GM23338 (cell line): ENCODE measurements around the gene CLDN10. TPM values are rescaled to one million over a fixed set of nuclear protein-coding genes. Genes with fewer than 3 reads are reported as not detected.

Experiments used
- ATAC-seq: fragments of 200-7000 bp; cut with Tn5 transposase; 3 replicates; pipeline ENCODE4 v1.9.1; 2020
- DNase-seq: peaks from one replicate; pipeline ENCODE4 v3.0.0-alpha.2; 2015; ENCODE audit warnings: low spot score
- H2AFZ ChIP-seq: fragments of 200-600 bp; sonication (generic); 2 replicates; pipeline ENCODE4 v1.8.0; 2016; ENCODE audit warnings: antibody characterized with exemption, mild to moderate bottlenecking, moderate library complexity
- H3F3A ChIP-seq: fragments of 200-600 bp; sonication (generic); replicated peaks from 2 replicates; pipeline ENCODE4 v1.8.0; 2017; ENCODE audit warnings: antibody characterized with exemption, mixed run types, low read depth
- H3K27ac ChIP-seq: fragments of 200-600 bp; sonication (generic); 2 replicates; pipeline ENCODE4 v1.6.1; 2016; ENCODE audit warnings: low read depth
- H3K27me3 ChIP-seq: fragments of 200-600 bp; sonication (generic); 2 replicates; pipeline ENCODE4 v1.8.0; 2016; ENCODE audit warnings: mild to moderate bottlenecking, mixed run types, moderate library complexity; ENCODE audit not compliant: insufficient read depth
- H3K36me3 ChIP-seq: fragments of 200-600 bp; sonication (generic); 2 replicates; pipeline ENCODE4 v1.8.0; 2016; ENCODE audit warnings: mild to moderate bottlenecking; ENCODE audit not compliant: insufficient read depth
- H3K4me1 ChIP-seq: fragments of 200-600 bp; sonication (generic); 2 replicates; pipeline ENCODE4 v1.8.0; 2016; ENCODE audit warnings: mild to moderate bottlenecking, moderate library complexity; ENCODE audit not compliant: insufficient read depth
- H3K4me2 ChIP-seq: fragments of 200-600 bp; sonication (generic); 2 replicates; pipeline ENCODE4 v1.7.1; 2017; ENCODE audit warnings: mixed run types
- H3K4me3 ChIP-seq: fragments of 200-600 bp; sonication (generic); 2 replicates; pipeline ENCODE4 v1.6.1; 2016; ENCODE audit warnings: mixed run types
- H3K79me2 ChIP-seq: fragments of 200-600 bp; sonication (generic); replicated peaks from 2 replicates; pipeline ENCODE4 v1.8.0; 2017; ENCODE audit warnings: mild to moderate bottlenecking; ENCODE audit not compliant: insufficient read depth
- H3K9me2 ChIP-seq: fragments of 200-600 bp; sonication (generic); 2 replicates; pipeline ENCODE4 v1.8.0; 2017; ENCODE audit not compliant: insufficient read depth
- H4K20me1 ChIP-seq: fragments of 200-600 bp; sonication (generic); replicated peaks from 2 replicates; pipeline ENCODE4 v1.8.0; 2017; ENCODE audit warnings: mild to moderate bottlenecking; ENCODE audit not compliant: insufficient read depth
- H3K27ac Mint-ChIP-seq: 2 replicates; pipeline ENCODE4 v1.8.0; 2020; ENCODE audit warnings: inconsistent platforms, mild to moderate bottlenecking, moderate library complexity, mixed read lengths
- H3K27me3 Mint-ChIP-seq: 3 replicates; pipeline ENCODE4 v1.8.0; 2022; ENCODE audit warnings: low read depth, mild to moderate bottlenecking, moderate library complexity, mixed read lengths, inconsistent platforms; ENCODE audit not compliant: insufficient read depth, poor library complexity
- H3K36me3 Mint-ChIP-seq: 3 replicates; pipeline ENCODE4 v1.8.0; 2021; ENCODE audit warnings: low read depth, mild to moderate bottlenecking, inconsistent platforms, moderate library complexity, mixed read lengths
- H3K4me1 Mint-ChIP-seq: 3 replicates; pipeline ENCODE4 v1.8.0; 2020; ENCODE audit warnings: mild to moderate bottlenecking, inconsistent platforms, mixed read lengths
- H3K4me3 Mint-ChIP-seq: 3 replicates; pipeline ENCODE4 v1.8.0; 2021; ENCODE audit warnings: moderate library complexity, mild to moderate bottlenecking, inconsistent platforms, mixed read lengths
- H3K9me3 Mint-ChIP-seq: 3 replicates; pipeline ENCODE4 v1.8.0; 2020; ENCODE audit warnings: moderate library complexity, mild to moderate bottlenecking, inconsistent platforms, mixed read lengths
- CREB1 ChIP-seq: fragments of 250-450 bp; sonication (Bioruptor Pico); IDR thresholded peaks from 2 replicates; pipeline ENCODE4 v1.5.0; 2020; ENCODE audit warnings: low read depth, mild to moderate bottlenecking, moderate library complexity
- EZH2 ChIP-seq: fragments of 200-600 bp; sonication (generic); IDR thresholded peaks from one replicate; pipeline ENCODE4 v1.8.0; 2017; ENCODE audit warnings: antibody characterized with exemption, mild to moderate bottlenecking, low read depth; ENCODE audit not compliant: unreplicated experiment
- EZH2phosphoT487 ChIP-seq: fragments of 200-600 bp; sonication (generic); IDR thresholded peaks from one replicate; pipeline ENCODE4 v1.8.1; 2018; ENCODE audit warnings: antibody characterized with exemption; ENCODE audit not compliant: unreplicated experiment
- JUNB ChIP-seq: IDR thresholded peaks from one replicate; pipeline ENCODE4 v1.6.1; 2016; ENCODE audit warnings: antibody characterized with exemption; ENCODE audit not compliant: unreplicated experiment
- NANOG ChIP-seq: IDR thresholded peaks from 2 replicates; pipeline ENCODE4 v1.6.1; 2016; ENCODE audit warnings: antibody characterized with exemption, borderline replicate concordance
- POLR2AphosphoS5 ChIP-seq: IDR thresholded peaks from 2 replicates; pipeline ENCODE4 v1.6.1; 2016; ENCODE audit warnings: antibody characterized with exemption, low read depth
- STAT1 ChIP-seq: IDR thresholded peaks from one replicate; pipeline ENCODE4 v1.6.1; 2016; ENCODE audit warnings: antibody characterized with exemption; ENCODE audit not compliant: unreplicated experiment
- ZNF114 ChIP-seq: fragments of 250-450 bp; sonication (Bioruptor Pico); IDR thresholded peaks from 2 replicates; pipeline ENCODE4 v1.5.0; 2020; ENCODE audit warnings: mild to moderate bottlenecking, moderate library complexity
- ZNF331 ChIP-seq: fragments of 250-450 bp; sonication (Bioruptor Pico); IDR thresholded peaks from 2 replicates; pipeline ENCODE4 v1.5.0; 2020; ENCODE audit warnings: low read depth, mild to moderate bottlenecking, moderate library complexity
- polyA plus RNA-seq: library from polyadenylated mRNA; unstranded; fragments of >200 nt; fragmentation: Nextera tagmentation; extraction: Ambion mirVana; gene quantifications from 2 replicates; pipeline ENCODE4 v1.2.1, GENCODE V29; 2016
- total RNA-seq: library from RNA; depleted of rRNA; stranded (reverse); fragments of >200 nt; shearing (Covaris generic); gene quantifications from 2 replicates; pipeline ENCODE4 v1.2.3, GENCODE V29; 2014
- TF ChIP-seq, protein P1 (sequence below), 2 experiments: fragments of 200-600 bp in 1 of 2; sonication (generic) in 1 of 2; conservative IDR thresholded peaks; 2 replicates each; pipeline versions ENCODE4 v1.5.1 to v1.6.1; 2016 to 2017; ENCODE audit warnings: antibody characterized with exemption in 2 of 2, low read depth in 2 of 2, mild to moderate bottlenecking in 2 of 2, moderate library complexity in 1 of 2
- TF ChIP-seq, protein P2 (sequence below): IDR thresholded peaks from 2 replicates; pipeline ENCODE4 v1.6.1; 2016; ENCODE audit warnings: antibody characterized with exemption
- TF ChIP-seq, protein P3 (sequence below): fragments of 250-450 bp; sonication (Bioruptor Pico); IDR thresholded peaks from 2 replicates; pipeline ENCODE4 v1.5.0; 2020; ENCODE audit warnings: mild to moderate bottlenecking, moderate library complexity
- TF ChIP-seq, protein P4 (sequence below): IDR thresholded peaks from one replicate; pipeline ENCODE4 v1.6.1; 2018; ENCODE audit warnings: antibody characterized with exemption; ENCODE audit not compliant: unreplicated experiment

Gene CLDN10
- total and polyA plus RNA-seq, 2 experiments from 2014 or later: 34.7 to 65.9 TPM

DNA sequence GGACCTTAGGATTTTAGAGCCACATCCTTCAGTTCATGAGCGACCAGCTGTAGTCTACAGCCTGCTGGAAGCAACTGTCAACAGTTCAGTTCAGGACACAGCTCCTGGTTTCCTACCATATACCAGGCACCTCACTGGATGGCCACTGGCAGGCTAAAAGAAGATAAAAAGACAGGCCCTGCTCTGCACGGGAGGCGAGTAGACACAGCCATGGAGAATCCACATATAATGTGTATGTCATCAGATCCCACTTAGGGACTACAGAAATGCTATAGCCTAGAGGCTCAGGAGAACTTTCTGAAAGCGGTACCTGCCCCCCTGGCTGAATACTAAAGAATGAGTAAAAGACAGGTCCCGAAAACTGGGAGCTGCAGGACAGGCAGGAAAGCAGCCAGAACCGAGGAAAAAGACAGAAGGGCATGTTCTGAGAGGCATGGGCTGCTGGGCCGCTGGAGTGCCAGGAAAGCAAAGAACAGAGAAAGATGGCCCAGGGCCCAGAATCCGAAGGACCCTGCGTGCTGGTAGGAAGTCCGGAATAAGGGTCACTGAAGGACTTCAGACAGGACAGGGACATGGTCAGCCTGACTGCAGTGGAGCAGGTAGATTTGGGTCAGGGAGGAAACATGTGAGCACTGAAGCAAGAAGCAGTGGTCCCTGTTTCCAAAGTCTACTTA is 68.4 kb downstream of the CLDN10 start:
- no peaks in the 10 kb centered on the region for H3K4me1 ChIP-seq
- H4K20me1 ChIP-seq: no peaks in the 10 kb centered on the region
- H3K4me3 ChIP-seq: no peak overlapping the region
- no peak overlapping the region for H3K27ac ChIP-seq
- Mint-ChIP-seq H3K4me1 (peaks cover 5% of the 10 kb centered on the region; the same call in 1 of the 3 replicates), H3K27me3 (peaks cover 2% of the 10 kb centered on the region), H3K36me3 (peaks cover 61% of the 10 kb centered on the region), H3K4me3 (no peak overlapping the region), H3K27ac (no peak overlapping the region), H3K9me3 (no peaks in the 10 kb centered on the region)
- no peak overlapping the region for H2AFZ ChIP-seq
- no peaks in the 10 kb centered on the region for H3K79me2 ChIP-seq
- no peaks in the 10 kb centered on the region for H3F3A ChIP-seq
- no peak for DNase-seq
- ATAC-seq: no peak
- no peak overlapping the region for H3K4me2 ChIP-seq
- H3K9me2 ChIP-seq: no peaks in the 10 kb centered on the region
- H3K36me3 ChIP-seq: peaks cover 19% of the 10 kb centered on the region
- H3K27me3 ChIP-seq: no peaks in the 10 kb centered on the region
- TF ChIP-seq, protein P1, sequence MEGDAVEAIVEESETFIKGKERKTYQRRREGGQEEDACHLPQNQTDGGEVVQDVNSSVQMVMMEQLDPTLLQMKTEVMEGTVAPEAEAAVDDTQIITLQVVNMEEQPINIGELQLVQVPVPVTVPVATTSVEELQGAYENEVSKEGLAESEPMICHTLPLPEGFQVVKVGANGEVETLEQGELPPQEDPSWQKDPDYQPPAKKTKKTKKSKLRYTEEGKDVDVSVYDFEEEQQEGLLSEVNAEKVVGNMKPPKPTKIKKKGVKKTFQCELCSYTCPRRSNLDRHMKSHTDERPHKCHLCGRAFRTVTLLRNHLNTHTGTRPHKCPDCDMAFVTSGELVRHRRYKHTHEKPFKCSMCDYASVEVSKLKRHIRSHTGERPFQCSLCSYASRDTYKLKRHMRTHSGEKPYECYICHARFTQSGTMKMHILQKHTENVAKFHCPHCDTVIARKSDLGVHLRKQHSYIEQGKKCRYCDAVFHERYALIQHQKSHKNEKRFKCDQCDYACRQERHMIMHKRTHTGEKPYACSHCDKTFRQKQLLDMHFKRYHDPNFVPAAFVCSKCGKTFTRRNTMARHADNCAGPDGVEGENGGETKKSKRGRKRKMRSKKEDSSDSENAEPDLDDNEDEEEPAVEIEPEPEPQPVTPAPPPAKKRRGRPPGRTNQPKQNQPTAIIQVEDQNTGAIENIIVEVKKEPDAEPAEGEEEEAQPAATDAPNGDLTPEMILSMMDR (conservative IDR thresholded peaks at IDR 0.05; ENCODE audit: low read depth in 2 of 2): no peak
- TF ChIP-seq EZH2phosphoT487: no peak
- TF ChIP-seq, protein P2, sequence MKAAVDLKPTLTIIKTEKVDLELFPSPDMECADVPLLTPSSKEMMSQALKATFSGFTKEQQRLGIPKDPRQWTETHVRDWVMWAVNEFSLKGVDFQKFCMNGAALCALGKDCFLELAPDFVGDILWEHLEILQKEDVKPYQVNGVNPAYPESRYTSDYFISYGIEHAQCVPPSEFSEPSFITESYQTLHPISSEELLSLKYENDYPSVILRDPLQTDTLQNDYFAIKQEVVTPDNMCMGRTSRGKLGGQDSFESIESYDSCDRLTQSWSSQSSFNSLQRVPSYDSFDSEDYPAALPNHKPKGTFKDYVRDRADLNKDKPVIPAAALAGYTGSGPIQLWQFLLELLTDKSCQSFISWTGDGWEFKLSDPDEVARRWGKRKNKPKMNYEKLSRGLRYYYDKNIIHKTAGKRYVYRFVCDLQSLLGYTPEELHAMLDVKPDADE: no peak
- TF ChIP-seq NANOG: no peak
- TF ChIP-seq, protein P3, sequence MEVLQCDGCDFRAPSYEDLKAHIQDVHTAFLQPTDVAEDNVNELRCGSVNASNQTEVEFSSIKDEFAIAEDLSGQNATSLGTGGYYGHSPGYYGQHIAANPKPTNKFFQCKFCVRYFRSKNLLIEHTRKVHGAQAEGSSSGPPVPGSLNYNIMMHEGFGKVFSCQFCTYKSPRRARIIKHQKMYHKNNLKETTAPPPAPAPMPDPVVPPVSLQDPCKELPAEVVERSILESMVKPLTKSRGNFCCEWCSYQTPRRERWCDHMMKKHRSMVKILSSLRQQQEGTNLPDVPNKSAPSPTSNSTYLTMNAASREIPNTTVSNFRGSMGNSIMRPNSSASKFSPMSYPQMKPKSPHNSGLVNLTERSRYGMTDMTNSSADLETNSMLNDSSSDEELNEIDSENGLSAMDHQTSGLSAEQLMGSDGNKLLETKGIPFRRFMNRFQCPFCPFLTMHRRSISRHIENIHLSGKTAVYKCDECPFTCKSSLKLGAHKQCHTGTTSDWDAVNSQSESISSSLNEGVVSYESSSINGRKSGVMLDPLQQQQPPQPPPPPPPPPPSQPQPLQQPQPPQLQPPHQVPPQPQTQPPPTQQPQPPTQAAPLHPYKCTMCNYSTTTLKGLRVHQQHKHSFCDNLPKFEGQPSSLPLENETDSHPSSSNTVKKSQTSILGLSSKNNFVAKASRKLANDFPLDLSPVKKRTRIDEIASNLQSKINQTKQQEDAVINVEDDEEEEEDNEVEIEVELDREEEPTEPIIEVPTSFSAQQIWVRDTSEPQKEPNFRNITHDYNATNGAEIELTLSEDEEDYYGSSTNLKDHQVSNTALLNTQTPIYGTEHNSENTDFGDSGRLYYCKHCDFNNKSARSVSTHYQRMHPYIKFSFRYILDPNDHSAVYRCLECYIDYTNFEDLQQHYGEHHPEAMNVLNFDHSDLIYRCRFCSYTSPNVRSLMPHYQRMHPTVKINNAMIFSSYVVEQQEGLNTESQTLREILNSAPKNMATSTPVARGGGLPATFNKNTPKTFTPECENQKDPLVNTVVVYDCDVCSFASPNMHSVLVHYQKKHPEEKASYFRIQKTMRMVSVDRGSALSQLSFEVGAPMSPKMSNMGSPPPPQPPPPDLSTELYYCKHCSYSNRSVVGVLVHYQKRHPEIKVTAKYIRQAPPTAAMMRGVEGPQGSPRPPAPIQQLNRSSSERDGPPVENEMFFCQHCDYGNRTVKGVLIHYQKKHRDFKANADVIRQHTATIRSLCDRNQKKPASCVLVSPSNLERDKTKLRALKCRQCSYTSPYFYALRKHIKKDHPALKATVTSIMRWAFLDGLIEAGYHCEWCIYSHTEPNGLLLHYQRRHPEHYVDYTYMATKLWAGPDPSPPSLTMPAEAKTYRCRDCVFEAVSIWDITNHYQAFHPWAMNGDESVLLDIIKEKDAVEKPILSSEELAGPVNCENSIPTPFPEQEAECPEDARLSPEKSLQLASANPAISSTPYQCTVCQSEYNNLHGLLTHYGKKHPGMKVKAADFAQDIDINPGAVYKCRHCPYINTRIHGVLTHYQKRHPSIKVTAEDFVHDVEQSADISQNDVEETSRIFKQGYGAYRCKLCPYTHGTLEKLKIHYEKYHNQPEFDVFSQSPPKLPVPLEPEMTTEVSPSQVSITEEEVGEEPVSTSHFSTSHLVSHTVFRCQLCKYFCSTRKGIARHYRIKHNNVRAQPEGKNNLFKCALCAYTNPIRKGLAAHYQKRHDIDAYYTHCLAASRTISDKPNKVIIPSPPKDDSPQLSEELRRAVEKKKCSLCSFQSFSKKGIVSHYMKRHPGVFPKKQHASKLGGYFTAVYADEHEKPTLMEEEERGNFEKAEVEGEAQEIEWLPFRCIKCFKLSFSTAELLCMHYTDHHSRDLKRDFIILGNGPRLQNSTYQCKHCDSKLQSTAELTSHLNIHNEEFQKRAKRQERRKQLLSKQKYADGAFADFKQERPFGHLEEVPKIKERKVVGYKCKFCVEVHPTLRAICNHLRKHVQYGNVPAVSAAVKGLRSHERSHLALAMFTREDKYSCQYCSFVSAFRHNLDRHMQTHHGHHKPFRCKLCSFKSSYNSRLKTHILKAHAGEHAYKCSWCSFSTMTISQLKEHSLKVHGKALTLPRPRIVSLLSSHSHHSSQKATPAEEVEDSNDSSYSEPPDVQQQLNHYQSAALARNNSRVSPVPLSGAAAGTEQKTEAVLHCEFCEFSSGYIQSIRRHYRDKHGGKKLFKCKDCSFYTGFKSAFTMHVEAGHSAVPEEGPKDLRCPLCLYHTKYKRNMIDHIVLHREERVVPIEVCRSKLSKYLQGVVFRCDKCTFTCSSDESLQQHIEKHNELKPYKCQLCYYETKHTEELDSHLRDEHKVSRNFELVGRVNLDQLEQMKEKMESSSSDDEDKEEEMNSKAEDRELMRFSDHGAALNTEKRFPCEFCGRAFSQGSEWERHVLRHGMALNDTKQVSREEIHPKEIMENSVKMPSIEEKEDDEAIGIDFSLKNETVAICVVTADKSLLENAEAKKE (CRISPR knock-in tag): no peak
- TF ChIP-seq, protein P4, sequence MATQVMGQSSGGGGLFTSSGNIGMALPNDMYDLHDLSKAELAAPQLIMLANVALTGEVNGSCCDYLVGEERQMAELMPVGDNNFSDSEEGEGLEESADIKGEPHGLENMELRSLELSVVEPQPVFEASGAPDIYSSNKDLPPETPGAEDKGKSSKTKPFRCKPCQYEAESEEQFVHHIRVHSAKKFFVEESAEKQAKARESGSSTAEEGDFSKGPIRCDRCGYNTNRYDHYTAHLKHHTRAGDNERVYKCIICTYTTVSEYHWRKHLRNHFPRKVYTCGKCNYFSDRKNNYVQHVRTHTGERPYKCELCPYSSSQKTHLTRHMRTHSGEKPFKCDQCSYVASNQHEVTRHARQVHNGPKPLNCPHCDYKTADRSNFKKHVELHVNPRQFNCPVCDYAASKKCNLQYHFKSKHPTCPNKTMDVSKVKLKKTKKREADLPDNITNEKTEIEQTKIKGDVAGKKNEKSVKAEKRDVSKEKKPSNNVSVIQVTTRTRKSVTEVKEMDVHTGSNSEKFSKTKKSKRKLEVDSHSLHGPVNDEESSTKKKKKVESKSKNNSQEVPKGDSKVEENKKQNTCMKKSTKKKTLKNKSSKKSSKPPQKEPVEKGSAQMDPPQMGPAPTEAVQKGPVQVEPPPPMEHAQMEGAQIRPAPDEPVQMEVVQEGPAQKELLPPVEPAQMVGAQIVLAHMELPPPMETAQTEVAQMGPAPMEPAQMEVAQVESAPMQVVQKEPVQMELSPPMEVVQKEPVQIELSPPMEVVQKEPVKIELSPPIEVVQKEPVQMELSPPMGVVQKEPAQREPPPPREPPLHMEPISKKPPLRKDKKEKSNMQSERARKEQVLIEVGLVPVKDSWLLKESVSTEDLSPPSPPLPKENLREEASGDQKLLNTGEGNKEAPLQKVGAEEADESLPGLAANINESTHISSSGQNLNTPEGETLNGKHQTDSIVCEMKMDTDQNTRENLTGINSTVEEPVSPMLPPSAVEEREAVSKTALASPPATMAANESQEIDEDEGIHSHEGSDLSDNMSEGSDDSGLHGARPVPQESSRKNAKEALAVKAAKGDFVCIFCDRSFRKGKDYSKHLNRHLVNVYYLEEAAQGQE: no peak
- TF ChIP-seq EZH2: no peak
- no peak for TF ChIP-seq POLR2AphosphoS5
- no peak for TF ChIP-seq ZNF331 (CRISPR knock-in tag)
- no peak for TF ChIP-seq CREB1 (CRISPR knock-in tag)
- TF ChIP-seq JUNB: no peak
- no peak for TF ChIP-seq ZNF114 (CRISPR knock-in tag)
- no peak for TF ChIP-seq STAT1
